ENCODE results near the gene ITGA8.

- no peak for TF ChIP-seq YY1 (IDR thresholded peaks at IDR 0.05; ENCODE audit: insufficient read depth, insufficient read length)
- TF ChIP-seq SUZ12 (IDR thresholded peaks at IDR 0.05; ENCODE audit: extremely low read depth, insufficient read depth, insufficient read length) = no peak
- TF ChIP-seq ZNF274 (IDR thresholded peaks at IDR 0.05; ENCODE audit: low read depth, low read length) = no peak
These were observed 208.8 kb downstream of the ITGA8 start for GRCh38 chr10:15510963-15511362.

Measured in NT2/D1 (cell line).